Calu3 (cell line): ENCODE data around the gene FREY1. TPM values are rescaled to one million over a fixed set of nuclear protein-coding genes. Genes with fewer than 3 reads are reported as not detected.

Source experiments
- Bru-seq: library from RNA; stranded (reverse); fragments of 400-500 nt; gene quantifications from one replicate; lab custom pipeline; 2021; lab: Mats Ljungman, UMichigan
- BruChase-seq, 2 experiments: library from RNA; stranded (reverse); fragments of 400-500 nt; gene quantifications; one replicate each; lab custom pipeline; 2021; lab: Mats Ljungman, UMichigan
- BruUV-seq: library from RNA; stranded (reverse); fragments of 400-500 nt; replicated peaks from 2 replicates; lab custom pipeline; 2021; lab: Mats Ljungman, UMichigan
- CTCF ChIA-PET: fragments of 300-600 bp; sonication (Branson Sonifier 250); formaldehyde crosslinking; loops from one replicate; lab custom pipeline; 2022; ENCODE audit warnings: antibody characterized with exemption; lab: Charles Lee
- DNase-seq: peaks from one replicate; pipeline ENCODE4 v3.0.0; 2022
- H3K27ac Mint-ChIP-seq: one replicate; pipeline ENCODE4 v1.8.0; 2022; ENCODE audit warnings: mixed read lengths; ENCODE audit not compliant: unreplicated experiment
- H3K27me3 Mint-ChIP-seq: one replicate; pipeline ENCODE4 v1.8.0; 2022; ENCODE audit warnings: mixed read lengths; ENCODE audit not compliant: unreplicated experiment
- H3K36me3 Mint-ChIP-seq: one replicate; pipeline ENCODE4 v1.8.0; 2022; ENCODE audit warnings: mild to moderate bottlenecking, moderate library complexity, mixed read lengths; ENCODE audit not compliant: insufficient read depth, unreplicated experiment
- H3K4me1 Mint-ChIP-seq: one replicate; pipeline ENCODE4 v1.8.0; 2022; ENCODE audit warnings: mild to moderate bottlenecking, low read depth, mixed read lengths; ENCODE audit not compliant: unreplicated experiment
- H3K4me3 Mint-ChIP-seq: one replicate; pipeline ENCODE4 v1.8.0; 2022; ENCODE audit warnings: mild to moderate bottlenecking, low read depth, moderate library complexity, mixed read lengths; ENCODE audit not compliant: unreplicated experiment
- H3K9me3 Mint-ChIP-seq: one replicate; pipeline ENCODE4 v1.8.0; 2022; ENCODE audit warnings: low read depth, mixed read lengths; ENCODE audit not compliant: unreplicated experiment
- CTCF ChIP-seq: fragments of 200-600 bp; IDR thresholded peaks from one replicate; pipeline ENCODE4 v1.8.0; 2022; ENCODE audit warnings: antibody characterized with exemption; ENCODE audit not compliant: unreplicated experiment
- intact Hi-C: fragments of 100-400 bp; cut with micrococcal nuclease; formaldehyde crosslinking; loops from one replicate; pipeline ENCODE4 v1.10.0; 2022; ENCODE audit not compliant: unreplicated experiment
- long read RNA-seq: library from polyadenylated mRNA; stranded (forward); transcript quantifications from one replicate; pipeline ENCODE4 v2.0.0, GENCODE V29; 2022
- total RNA-seq: library from RNA; stranded (reverse); gene quantifications from 2 replicates; pipeline ENCODE4 v1.2.3, GENCODE V29; 2022

The FREY1 gene
- total RNA-seq (0.99 and 2.1 TPM in 2 replicates), Bru-seq, nascent RNA (not detected), BruChase-seq, experiment 1, labeled RNA remaining after a 6-hour chase (percentile 50 among the genes with signal in this experiment), BruChase-seq, experiment 2, labeled RNA remaining after a 2-hour chase (percentile 61 among the genes with signal in this experiment)
- long read RNA-seq, result 0 reads

GRCh38 chr11:45906965-45907611 is at the start of gene FREY1:
Gene FREY1 (minus strand): TSS chr11:45907271. CDS start chr11:45907245, 26 bp downstream.
- no peak for DNase-seq
- intact Hi-C loops, result no loop called here
- BruUV-seq, result no TSS peak
- peaks cover 24% of the 10 kb centered on the region for H3K36me3 Mint-ChIP-seq
- H3K9me3 Mint-ChIP-seq, result no peaks in the 10 kb centered on the region
- H3K4me1 Mint-ChIP-seq, result no peaks in the 10 kb centered on the region
- CTCF ChIA-PET, result no interaction called here
- no peaks in the 10 kb centered on the region for H3K27me3 Mint-ChIP-seq
- no peak within 1 kb of the TSS for H3K4me3 Mint-ChIP-seq
- no peak within 1 kb of the TSS for H3K27ac Mint-ChIP-seq
- TF ChIP-seq CTCF, result no peak

- CTCF ChIA-PET, result no interaction called here
- no peak overlapping the region for H3K4me3 Mint-ChIP-seq
- no peak for DNase-seq
- no peak overlapping the region for H3K27ac Mint-ChIP-seq
- no peaks in the 10 kb centered on the region for H3K27me3 Mint-ChIP-seq
- TF ChIP-seq CTCF, result no peak
- intact Hi-C loops, result no loop called here
- H3K4me1 Mint-ChIP-seq, result no peaks in the 10 kb centered on the region
- BruUV-seq, result no TSS peak
- H3K36me3 Mint-ChIP-seq, result no peaks in the 10 kb centered on the region
- H3K9me3 Mint-ChIP-seq, result no peaks in the 10 kb centered on the region
These were observed 42.9 kb upstream of the FREY1 start for GRCh38 chr11:45949992-45950407.

- intact Hi-C loops, result no loop called here
- TF ChIP-seq CTCF, result no peak
- Mint-ChIP-seq H3K9me3 (no peaks in the 10 kb centered on the region), H3K27me3 (no peaks in the 10 kb centered on the region), H3K4me3 (no peak overlapping the region), H3K36me3 (no peaks in the 10 kb centered on the region), H3K27ac (no peak overlapping the region), H3K4me1 (no peaks in the 10 kb centered on the region)
- no peak for DNase-seq
- BruUV-seq, result no TSS peak
- CTCF ChIA-PET, result no interaction called here
These were observed 41.3 kb upstream of the FREY1 start for GRCh38 chr11:45948356-45948755.

- Mint-ChIP-seq H3K4me1 (no peaks in the 10 kb centered on the region), H3K9me3 (no peaks in the 10 kb centered on the region), H3K27ac (no peak overlapping the region), H3K4me3 (no peak overlapping the region), H3K36me3 (no peaks in the 10 kb centered on the region), H3K27me3 (no peaks in the 10 kb centered on the region)
- BruUV-seq, result no TSS peak
- DNase-seq, result no peak
- TF ChIP-seq CTCF, result no peak
- intact Hi-C loops, result no loop called here
- CTCF ChIA-PET, result no interaction called here
These were observed 40.8 kb upstream of the FREY1 start for GRCh38 chr11:45947885-45948284.
